ENCODE results near the gene TPPP.

Gene TPPP

GRCh38 chr5:677131-678101, 15.7 kb downstream of the TPPP start:
- Histone ChIP-seq H3K4me2 (ENCODE audit: low read depth, low read length, poor library complexity, severe bottlenecking) (no peak overlapping the region), H3K27me3 (ENCODE audit: low read length) (no peaks in the 10 kb centered on the region), H4K20me1 (ENCODE audit: low read depth, low read length) (no peaks in the 10 kb centered on the region), H3K27ac (ENCODE audit: low read depth, low read length) (no peak overlapping the region), H3K36me3 (ENCODE audit: low read length) (no peaks in the 10 kb centered on the region), H2AFZ (ENCODE audit: low read depth, low read length, severe bottlenecking) (no peak overlapping the region), H3K79me2 (ENCODE audit: insufficient read depth, low read length) (no peaks in the 10 kb centered on the region), H3K9ac (ENCODE audit: low read length) (no peak overlapping the region), H3K4me3 (ENCODE audit: insufficient read depth, low read length, poor library complexity, severe bottlenecking) (no peak overlapping the region), H3K9me2 (replicated peaks; ENCODE audit: insufficient read depth, low read length) (no peaks in the 10 kb centered on the region), H3K9me3 (ENCODE audit: insufficient read depth, low read length) (no peaks in the 10 kb centered on the region), H3F3A (ENCODE audit: insufficient read depth) (no peaks in the 10 kb centered on the region)
- TF ChIP-seq, protein P1, sequence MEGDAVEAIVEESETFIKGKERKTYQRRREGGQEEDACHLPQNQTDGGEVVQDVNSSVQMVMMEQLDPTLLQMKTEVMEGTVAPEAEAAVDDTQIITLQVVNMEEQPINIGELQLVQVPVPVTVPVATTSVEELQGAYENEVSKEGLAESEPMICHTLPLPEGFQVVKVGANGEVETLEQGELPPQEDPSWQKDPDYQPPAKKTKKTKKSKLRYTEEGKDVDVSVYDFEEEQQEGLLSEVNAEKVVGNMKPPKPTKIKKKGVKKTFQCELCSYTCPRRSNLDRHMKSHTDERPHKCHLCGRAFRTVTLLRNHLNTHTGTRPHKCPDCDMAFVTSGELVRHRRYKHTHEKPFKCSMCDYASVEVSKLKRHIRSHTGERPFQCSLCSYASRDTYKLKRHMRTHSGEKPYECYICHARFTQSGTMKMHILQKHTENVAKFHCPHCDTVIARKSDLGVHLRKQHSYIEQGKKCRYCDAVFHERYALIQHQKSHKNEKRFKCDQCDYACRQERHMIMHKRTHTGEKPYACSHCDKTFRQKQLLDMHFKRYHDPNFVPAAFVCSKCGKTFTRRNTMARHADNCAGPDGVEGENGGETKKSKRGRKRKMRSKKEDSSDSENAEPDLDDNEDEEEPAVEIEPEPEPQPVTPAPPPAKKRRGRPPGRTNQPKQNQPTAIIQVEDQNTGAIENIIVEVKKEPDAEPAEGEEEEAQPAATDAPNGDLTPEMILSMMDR (IDR thresholded peaks at IDR 0.05; ENCODE audit: insufficient read depth, low read length, poor library complexity, severe bottlenecking), result no peak
- TF ChIP-seq EZH2phosphoT487 (conservative IDR thresholded peaks at IDR 0.05; ENCODE audit: low read length), result no peak

DNA sequence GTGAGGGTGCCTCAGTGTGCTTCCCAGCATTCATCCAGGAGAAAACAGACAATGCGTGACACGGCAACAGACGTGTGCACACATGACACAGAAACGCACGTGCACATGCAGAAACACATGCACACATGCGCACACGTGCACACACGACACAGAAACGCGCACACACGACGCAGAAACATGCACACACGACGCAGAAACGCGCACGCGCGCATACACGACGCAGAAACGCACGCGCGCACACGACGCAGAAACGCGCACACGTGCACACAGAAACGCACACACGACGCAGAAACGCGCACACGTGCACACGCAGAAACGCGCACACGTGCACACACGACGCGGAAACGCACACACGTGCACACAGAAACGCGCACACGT, 16.5 kb downstream of the TPPP start:
- H3K36me3 ChIP-seq (ENCODE audit: low read length), result no peaks in the 10 kb centered on the region
- H3K9me2 ChIP-seq (replicated peaks; ENCODE audit: insufficient read depth, low read length), result no peaks in the 10 kb centered on the region
- no peak overlapping the region for H2AFZ ChIP-seq (ENCODE audit: low read depth, low read length, severe bottlenecking)
- H4K20me1 ChIP-seq (ENCODE audit: low read depth, low read length), result no peaks in the 10 kb centered on the region
- no peak overlapping the region for H3K9ac ChIP-seq (ENCODE audit: low read length)
- H3K4me3 ChIP-seq (ENCODE audit: insufficient read depth, low read length, poor library complexity, severe bottlenecking), result no peak overlapping the region
- H3F3A ChIP-seq (ENCODE audit: insufficient read depth), result no peaks in the 10 kb centered on the region
- no peak overlapping the region for H3K27ac ChIP-seq (ENCODE audit: low read depth, low read length)
- no peaks in the 10 kb centered on the region for H3K27me3 ChIP-seq (ENCODE audit: low read length)
- no peaks in the 10 kb centered on the region for H3K9me3 ChIP-seq (ENCODE audit: insufficient read depth, low read length)
- TF ChIP-seq, protein P1 (IDR thresholded peaks at IDR 0.05; ENCODE audit: insufficient read depth, low read length, poor library complexity, severe bottlenecking), result no peak
- TF ChIP-seq EZH2phosphoT487 (conservative IDR thresholded peaks at IDR 0.05; ENCODE audit: low read length), result no peak
- no peaks in the 10 kb centered on the region for H3K79me2 ChIP-seq (ENCODE audit: insufficient read depth, low read length)
- H3K4me2 ChIP-seq (ENCODE audit: low read depth, low read length, poor library complexity, severe bottlenecking), result no peak overlapping the region

DNA sequence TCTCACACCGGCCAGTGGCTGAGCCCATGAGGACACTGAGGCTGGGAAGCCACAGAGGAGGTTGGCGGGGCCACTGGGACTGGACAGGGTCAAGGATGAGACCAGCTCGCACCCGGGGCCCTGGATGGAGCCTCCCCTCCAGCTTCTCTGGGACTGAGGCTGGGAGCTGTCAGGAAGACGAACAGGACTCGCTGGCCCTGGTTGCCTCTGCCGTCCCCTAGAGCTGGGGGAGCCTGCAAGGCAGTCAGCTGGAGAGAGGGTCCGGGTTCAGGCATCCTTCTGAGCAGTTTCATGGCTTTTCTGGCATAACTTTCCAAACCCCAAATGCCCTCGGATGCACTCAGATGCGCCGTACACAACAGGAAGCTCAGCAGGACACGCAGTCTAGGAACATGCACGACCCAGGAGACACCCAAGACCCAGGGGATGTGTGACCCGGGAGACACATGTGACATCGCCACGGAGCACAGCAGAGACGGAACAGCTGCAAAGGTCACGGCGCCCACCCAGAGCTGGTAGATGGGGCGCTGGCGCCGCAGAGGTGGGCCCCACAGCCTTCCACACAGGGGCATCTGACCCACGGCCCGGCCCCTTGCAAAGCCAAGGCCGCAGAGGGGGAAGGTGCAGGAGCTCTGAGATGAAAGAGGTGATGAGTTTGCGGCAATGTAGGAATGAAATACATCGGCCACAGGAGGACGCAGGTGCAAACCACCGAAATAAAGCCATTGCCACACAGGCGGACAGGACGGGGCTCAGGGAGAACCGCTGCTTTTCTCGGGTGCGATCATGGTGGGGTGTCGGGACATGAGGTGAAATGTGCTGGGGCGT, 17.1 kb downstream of the TPPP start:
- H3K9ac ChIP-seq (ENCODE audit: low read length), result no peak overlapping the region
- no peaks in the 10 kb centered on the region for H4K20me1 ChIP-seq (ENCODE audit: low read depth, low read length)
- no peaks in the 10 kb centered on the region for H3K79me2 ChIP-seq (ENCODE audit: insufficient read depth, low read length)
- H3K9me3 ChIP-seq (ENCODE audit: insufficient read depth, low read length), result no peaks in the 10 kb centered on the region
- no peak overlapping the region for H3K27ac ChIP-seq (ENCODE audit: low read depth, low read length)
- H3K4me3 ChIP-seq (ENCODE audit: insufficient read depth, low read length, poor library complexity, severe bottlenecking), result no peak overlapping the region
- H3K27me3 ChIP-seq (ENCODE audit: low read length), result no peaks in the 10 kb centered on the region
- no peak overlapping the region for H2AFZ ChIP-seq (ENCODE audit: low read depth, low read length, severe bottlenecking)
- no peaks in the 10 kb centered on the region for H3K9me2 ChIP-seq (replicated peaks; ENCODE audit: insufficient read depth, low read length)
- no peaks in the 10 kb centered on the region for H3F3A ChIP-seq (ENCODE audit: insufficient read depth)
- TF ChIP-seq, protein P1 (IDR thresholded peaks at IDR 0.05; ENCODE audit: insufficient read depth, low read length, poor library complexity, severe bottlenecking), result no peak
- TF ChIP-seq EZH2phosphoT487 (conservative IDR thresholded peaks at IDR 0.05; ENCODE audit: low read length), result no peak
- no peaks in the 10 kb centered on the region for H3K36me3 ChIP-seq (ENCODE audit: low read length)
- no peak overlapping the region for H3K4me2 ChIP-seq (ENCODE audit: low read depth, low read length, poor library complexity, severe bottlenecking)
